ENCODE measurements around the gene MGAT4B. TPM values are rescaled to one million over a fixed set of nuclear protein-coding genes. Genes with fewer than 3 reads are reported as not detected.

The MGAT4B gene
- total RNA-seq, 4 donors from 2014 or later = 366 to 1,291 (median 1,007) TPM

DNA sequence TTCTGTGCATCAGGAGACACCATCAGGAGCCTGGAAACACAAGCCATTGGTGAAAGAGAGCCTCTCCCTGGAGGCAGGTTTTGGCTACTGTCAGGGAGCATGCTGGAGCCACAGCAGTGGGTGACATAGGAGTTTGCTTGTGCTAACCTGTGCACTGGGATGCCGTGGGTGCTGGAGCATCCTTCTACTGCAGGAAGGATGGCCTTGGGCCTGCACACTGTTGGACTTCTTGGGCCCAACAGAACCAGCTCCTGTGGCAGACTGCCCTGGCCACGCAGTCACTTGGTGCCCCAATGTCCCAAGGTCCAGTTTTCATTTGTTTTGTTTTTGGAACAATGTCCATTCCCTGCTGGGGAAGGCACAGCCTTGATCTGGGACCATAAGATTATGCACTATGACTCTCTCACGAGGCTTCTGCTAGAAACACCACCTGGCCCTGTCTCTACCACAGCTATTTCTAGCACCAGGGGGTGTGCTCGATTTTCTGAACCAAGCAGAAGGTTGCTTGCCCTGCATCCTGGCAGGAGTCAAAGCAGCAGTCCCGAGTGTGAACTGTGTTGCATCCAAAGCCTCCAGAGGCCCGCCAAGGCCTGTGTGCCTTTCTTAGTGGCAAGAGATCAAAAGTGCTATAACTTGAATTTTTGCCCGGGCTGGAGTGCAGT, 18.3 kb downstream of the MGAT4B start:
- no peak for TF ChIP-seq POLR2A (IDR thresholded peaks at IDR 0.05)
- TF ChIP-seq, protein P1, sequence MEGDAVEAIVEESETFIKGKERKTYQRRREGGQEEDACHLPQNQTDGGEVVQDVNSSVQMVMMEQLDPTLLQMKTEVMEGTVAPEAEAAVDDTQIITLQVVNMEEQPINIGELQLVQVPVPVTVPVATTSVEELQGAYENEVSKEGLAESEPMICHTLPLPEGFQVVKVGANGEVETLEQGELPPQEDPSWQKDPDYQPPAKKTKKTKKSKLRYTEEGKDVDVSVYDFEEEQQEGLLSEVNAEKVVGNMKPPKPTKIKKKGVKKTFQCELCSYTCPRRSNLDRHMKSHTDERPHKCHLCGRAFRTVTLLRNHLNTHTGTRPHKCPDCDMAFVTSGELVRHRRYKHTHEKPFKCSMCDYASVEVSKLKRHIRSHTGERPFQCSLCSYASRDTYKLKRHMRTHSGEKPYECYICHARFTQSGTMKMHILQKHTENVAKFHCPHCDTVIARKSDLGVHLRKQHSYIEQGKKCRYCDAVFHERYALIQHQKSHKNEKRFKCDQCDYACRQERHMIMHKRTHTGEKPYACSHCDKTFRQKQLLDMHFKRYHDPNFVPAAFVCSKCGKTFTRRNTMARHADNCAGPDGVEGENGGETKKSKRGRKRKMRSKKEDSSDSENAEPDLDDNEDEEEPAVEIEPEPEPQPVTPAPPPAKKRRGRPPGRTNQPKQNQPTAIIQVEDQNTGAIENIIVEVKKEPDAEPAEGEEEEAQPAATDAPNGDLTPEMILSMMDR (IDR thresholded peaks at IDR 0.05) = no peak
- Histone ChIP-seq H3K4me3 (no peak overlapping the region), H3K36me3 (no peaks in the 10 kb centered on the region), H3K27me3 (no peaks in the 10 kb centered on the region), H3K4me1 (peaks cover 0 to 10% (median under 1%) of the 10 kb centered on the region in 4 donors), H3K9me3 (no peaks in the 10 kb centered on the region), H3K27ac (no peak overlapping the region)
- no peak for DNase-seq

DNA sequence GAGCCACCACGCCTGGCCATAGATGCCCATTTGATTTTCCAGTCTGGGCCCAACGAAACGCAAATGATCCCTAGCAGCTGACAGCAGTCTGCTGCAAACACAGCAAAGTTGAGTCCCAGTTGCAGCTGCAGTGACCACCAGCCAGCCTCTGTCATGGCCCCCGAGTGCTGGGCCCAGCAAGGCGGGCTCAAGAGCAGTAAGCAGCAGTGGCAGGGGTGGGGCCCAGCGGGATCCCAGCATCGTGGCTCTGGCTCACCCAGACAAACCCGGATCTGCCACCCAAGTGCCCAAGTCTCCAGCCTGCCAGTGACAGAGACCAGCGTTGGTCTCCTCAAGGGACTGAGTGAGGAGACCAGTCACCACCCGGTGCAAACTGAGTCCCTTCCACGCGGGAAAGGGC, 19.8 kb downstream of the MGAT4B start:
- H3K27me3 ChIP-seq = no peaks in the 10 kb centered on the region
- H3K9me3 ChIP-seq = no peaks in the 10 kb centered on the region
- no peak overlapping the region for H3K4me3 ChIP-seq
- no peaks in the 10 kb centered on the region for H3K4me1 ChIP-seq
- TF ChIP-seq, protein P1 (IDR thresholded peaks at IDR 0.05) = no peak
- no peak for TF ChIP-seq POLR2A (IDR thresholded peaks at IDR 0.05)
- no peaks in the 10 kb centered on the region for H3K36me3 ChIP-seq
- DNase-seq = no peak
- H3K27ac ChIP-seq = no peak overlapping the region

DNA sequence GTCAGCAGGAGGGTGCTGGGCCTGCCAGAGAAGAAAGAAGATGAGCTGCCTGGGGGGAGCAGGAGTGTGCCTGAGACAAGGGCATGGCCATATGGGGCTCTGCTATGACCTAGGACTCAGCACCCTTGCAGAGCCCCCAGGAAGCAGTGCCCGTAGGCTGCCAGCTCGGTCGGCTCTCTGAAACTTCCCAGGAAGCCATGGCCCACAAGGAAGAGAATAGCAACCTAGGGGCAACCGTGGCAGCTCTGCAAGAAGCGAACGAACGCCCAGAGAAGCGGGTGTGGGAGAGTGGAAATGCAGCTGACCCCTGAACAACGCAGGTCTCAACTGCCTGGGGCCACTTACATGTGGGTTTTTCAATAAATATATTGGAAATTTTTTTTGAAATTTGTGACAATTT, 23.5 kb downstream of the MGAT4B start:
- Histone ChIP-seq H3K9me3 (no peaks in the 10 kb centered on the region), H3K4me1 (no peaks in the 10 kb centered on the region), H3K4me3 (no peak overlapping the region), H3K27ac (no peak overlapping the region), H3K27me3 (no peaks in the 10 kb centered on the region), H3K36me3 (peaks cover 0 to 7% (median 0%) of the 10 kb centered on the region in 3 donors)
- no peak for DNase-seq
- TF ChIP-seq, protein P1 (IDR thresholded peaks at IDR 0.05) = no peak
- no peak for TF ChIP-seq POLR2A (IDR thresholded peaks at IDR 0.05)

GRCh38 chr5:179781846-179782245, 24.8 kb downstream of the MGAT4B start:
- no peak overlapping the region for H3K27ac ChIP-seq
- no peaks in the 10 kb centered on the region for H3K4me1 ChIP-seq
- peaks cover 0 to 20% (median 0%) of the 10 kb centered on the region in 3 donors for H3K36me3 ChIP-seq
- no peak for DNase-seq
- TF ChIP-seq POLR2A (IDR thresholded peaks at IDR 0.05) = no peak
- TF ChIP-seq, protein P1 (IDR thresholded peaks at IDR 0.05) = no peak
- no peaks in the 10 kb centered on the region for H3K27me3 ChIP-seq
- no peaks in the 10 kb centered on the region for H3K9me3 ChIP-seq
- H3K4me3 ChIP-seq = no peak overlapping the region

GRCh38 chr5:179780362-179780761, 26.3 kb downstream of the MGAT4B start:
- H3K4me3 ChIP-seq = no peak overlapping the region
- H3K36me3 ChIP-seq = peaks cover 0 to 35% (median 0%) of the 10 kb centered on the region in 3 donors
- no peak overlapping the region for H3K27ac ChIP-seq
- no peak for TF ChIP-seq POLR2A (IDR thresholded peaks at IDR 0.05)
- TF ChIP-seq, protein P1 (IDR thresholded peaks at IDR 0.05) = no peak
- no peaks in the 10 kb centered on the region for H3K4me1 ChIP-seq
- DNase-seq = no peak
- no peaks in the 10 kb centered on the region for H3K9me3 ChIP-seq
- no peaks in the 10 kb centered on the region for H3K27me3 ChIP-seq

Data from Peyer's patch (tissue), 4 donors.